Measurements from ENCODE around the gene GALNT18. TPM values are rescaled to one million over a fixed set of nuclear protein-coding genes. Genes with fewer than 3 reads are reported as not detected.

GALNT18 gene
- polyA plus RNA-seq, 1 experiment, result 4.8 TPM

DNA sequence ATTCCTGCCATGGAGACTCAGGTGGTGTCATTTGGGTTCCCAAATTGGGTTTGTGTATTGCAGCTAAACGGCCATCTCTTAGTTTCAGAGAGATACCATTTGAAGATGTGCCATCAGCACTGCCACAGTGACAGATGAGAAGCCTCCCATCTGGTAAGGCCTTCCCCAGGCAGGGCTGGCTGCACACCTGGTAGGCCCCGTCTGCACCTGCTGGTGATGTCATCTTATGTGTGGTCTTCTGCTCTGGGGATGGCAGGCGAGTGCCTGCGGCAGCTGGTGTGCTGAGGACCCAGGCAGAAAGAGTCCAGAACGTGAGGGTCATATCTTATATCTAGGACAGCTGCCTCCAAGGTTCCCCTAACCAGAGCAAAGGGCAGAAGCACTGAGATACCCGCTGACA, 369.4 kb downstream of the GALNT18 start:
- ChIA-PET CTCF (no interaction called here), POLR2A (no interaction called here)
- TF ChIP-seq CTCF (IDR thresholded peaks at IDR 0.05; ENCODE audit: low read depth, low read length), result no peak
- H3K4me3 ChIP-seq (ENCODE audit: low read depth, low read length), result no peak overlapping the region
- peaks cover 34% of the 10 kb centered on the region for H3K27me3 ChIP-seq (ENCODE audit: control insufficient read depth, insufficient read depth, low read length)
- DNase-seq (ENCODE audit: low read depth, low spot score), result no peak
- no peak overlapping the region for H3K27ac ChIP-seq (ENCODE audit: low read depth, low read length)
- no peaks in the 10 kb centered on the region for H3K9me3 ChIP-seq (ENCODE audit: control insufficient read depth, insufficient read depth, low read length)

DNA sequence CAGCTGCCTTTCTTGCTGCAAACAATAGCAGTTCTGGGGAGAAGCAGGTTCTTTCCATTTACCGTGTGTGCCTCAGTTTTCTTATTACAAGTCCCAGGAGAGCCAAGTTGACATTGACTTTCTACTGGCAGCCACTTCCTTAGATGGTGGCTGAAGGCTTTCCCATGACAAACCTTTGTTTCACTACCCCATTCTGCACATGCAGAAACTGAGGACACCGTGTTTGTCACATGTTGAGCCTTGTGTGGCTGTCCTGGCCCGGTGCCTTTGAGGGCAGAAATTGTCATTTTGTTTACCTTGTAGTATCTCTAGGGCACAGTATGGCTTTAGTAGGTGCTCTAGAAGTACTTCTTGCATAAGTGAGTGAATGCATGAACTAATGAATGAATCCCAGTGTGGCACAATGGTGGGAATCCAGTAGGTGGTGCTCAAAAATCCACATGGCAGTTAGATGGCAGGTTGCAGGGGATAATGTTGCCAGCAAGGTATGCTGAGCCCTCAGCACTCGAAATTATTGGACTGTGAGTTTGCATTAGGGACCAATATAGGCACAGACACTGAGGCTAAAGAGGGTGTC, 370.3 kb downstream of the GALNT18 start:
- peaks cover 3% of the 10 kb centered on the region; the same call in 1 of the 2 replicates for H3K9me3 ChIP-seq (ENCODE audit: control insufficient read depth, insufficient read depth, low read length)
- TF ChIP-seq CTCF (IDR thresholded peaks at IDR 0.05; ENCODE audit: low read depth, low read length), result no peak
- DNase-seq (ENCODE audit: low read depth, low spot score), result no peak
- no peak overlapping the region for H3K27ac ChIP-seq (ENCODE audit: low read depth, low read length)
- ChIA-PET POLR2A (no interaction called here), CTCF (no interaction called here)
- no peak overlapping the region for H3K4me3 ChIP-seq (ENCODE audit: low read depth, low read length)
- H3K27me3 ChIP-seq (ENCODE audit: control insufficient read depth, insufficient read depth, low read length), result peaks cover 34% of the 10 kb centered on the region

DNA sequence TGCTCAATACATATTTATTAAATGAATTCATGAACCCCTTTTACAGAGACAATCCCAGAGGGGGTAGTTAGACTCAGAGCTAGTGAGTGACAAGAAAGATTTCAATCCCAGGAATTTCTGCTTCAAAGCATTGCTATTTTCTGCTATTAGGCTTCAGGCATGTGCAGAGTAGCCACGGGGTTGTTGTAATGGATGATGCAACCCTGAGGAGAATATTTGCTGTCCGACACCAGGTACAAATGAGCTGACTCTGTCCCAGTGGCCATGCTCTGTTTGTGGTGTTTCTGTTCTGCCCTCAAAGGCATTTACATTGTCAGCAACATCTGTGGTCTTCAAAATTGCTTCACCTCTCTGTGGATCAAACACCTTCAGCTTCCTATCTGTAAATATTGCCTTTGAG, 371.3 kb downstream of the GALNT18 start:
- Histone ChIP-seq H3K4me3 (ENCODE audit: low read depth, low read length) (no peak overlapping the region), H3K9me3 (ENCODE audit: control insufficient read depth, insufficient read depth, low read length) (peaks cover 3% of the 10 kb centered on the region; the same call in 1 of the 2 replicates), H3K27ac (ENCODE audit: low read depth, low read length) (no peak overlapping the region), H3K27me3 (ENCODE audit: control insufficient read depth, insufficient read depth, low read length) (peaks cover 34% of the 10 kb centered on the region)
- ChIA-PET POLR2A (no interaction called here), CTCF (no interaction called here)
- no peak for DNase-seq (ENCODE audit: low read depth, low spot score)
- no peak for TF ChIP-seq CTCF (IDR thresholded peaks at IDR 0.05; ENCODE audit: low read depth, low read length)

DNA sequence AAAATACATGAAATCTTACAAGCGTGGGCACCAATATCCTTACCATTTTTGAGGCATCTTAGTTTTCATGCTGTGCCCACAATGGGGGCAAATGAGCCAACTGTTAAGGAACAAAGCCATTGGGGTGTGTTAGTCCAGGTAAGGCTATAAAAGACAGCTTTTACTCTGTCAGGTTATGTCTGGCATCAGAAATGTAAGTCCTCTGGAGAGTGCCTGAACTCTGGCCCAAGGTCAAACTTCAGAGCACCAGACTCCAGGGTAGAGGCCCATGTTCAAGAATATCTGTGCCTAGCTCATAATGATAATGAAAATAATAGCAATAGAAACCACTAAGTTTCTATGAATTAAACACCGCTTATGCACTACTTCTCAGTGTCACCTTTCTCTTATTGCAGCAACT, 374.2 kb downstream of the GALNT18 start:
- DNase-seq (ENCODE audit: low read depth, low spot score), result no peak
- POLR2A ChIA-PET, result no interaction called here
- CTCF ChIA-PET, result no interaction called here
- no peak overlapping the region for H3K27ac ChIP-seq (ENCODE audit: low read depth, low read length)
- H3K9me3 ChIP-seq (ENCODE audit: control insufficient read depth, insufficient read depth, low read length), result peaks cover 3% of the 10 kb centered on the region; the same call in 1 of the 2 replicates
- no peak overlapping the region for H3K4me3 ChIP-seq (ENCODE audit: low read depth, low read length)
- peaks cover 27% of the 10 kb centered on the region for H3K27me3 ChIP-seq (ENCODE audit: control insufficient read depth, insufficient read depth, low read length)
- TF ChIP-seq CTCF (IDR thresholded peaks at IDR 0.05; ENCODE audit: low read depth, low read length), result no peak

DNA sequence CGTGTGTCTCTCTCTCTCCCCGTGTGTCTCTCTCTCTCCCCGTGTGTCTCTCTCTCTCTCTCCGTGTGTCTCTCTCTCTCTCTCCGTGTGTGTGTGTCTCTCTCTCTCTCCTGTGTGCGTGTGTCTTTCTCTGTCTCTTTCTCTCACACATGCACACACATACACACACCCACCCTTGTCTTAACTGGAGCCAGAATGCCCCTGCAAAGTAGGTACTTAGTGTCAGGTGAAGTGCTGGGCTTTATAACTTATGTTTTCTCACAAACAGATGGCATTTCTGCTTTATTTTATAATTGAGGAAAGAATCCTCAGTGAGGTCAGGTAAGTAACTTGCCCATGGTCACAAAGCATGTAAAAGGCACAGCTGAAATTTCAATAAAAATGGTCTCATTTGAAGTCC, 374.7 kb downstream of the GALNT18 start:
- Histone ChIP-seq H3K27ac (ENCODE audit: low read depth, low read length) (no peak overlapping the region), H3K4me3 (ENCODE audit: low read depth, low read length) (no peak overlapping the region), H3K9me3 (ENCODE audit: control insufficient read depth, insufficient read depth, low read length) (peaks cover 3% of the 10 kb centered on the region; the same call in 1 of the 2 replicates), H3K27me3 (ENCODE audit: control insufficient read depth, insufficient read depth, low read length) (peaks cover 28% of the 10 kb centered on the region)
- CTCF ChIA-PET, result no interaction called here
- DNase-seq (ENCODE audit: low read depth, low spot score), result no peak
- POLR2A ChIA-PET, result no interaction called here
- no peak for TF ChIP-seq CTCF (IDR thresholded peaks at IDR 0.05; ENCODE audit: low read depth, low read length)

Data from AG04450 (cell line).